Omental fat pad (tissue), 4 donors: Measurements from ENCODE around the gene PLEKHA6. TPM values are rescaled to one million over a fixed set of nuclear protein-coding genes. Genes with fewer than 3 reads are reported as not detected.
"Not testable (repeated sequence)": the region's sequence is repeated elsewhere in the genome, so short reads cannot be mapped to it uniquely, and the experiment has no call there.

Experiments used
- ATAC-seq: fragments of 150-250 bp; one replicate; pipeline ENCODE4 v1.9.1; 2016; ENCODE audit warnings: mild to moderate bottlenecking, moderate library complexity; ENCODE audit not compliant: low FRiP score
- DNase-seq: peaks from one replicate; pipeline ENCODE4 v3.0.0-alpha.2; 2019; ENCODE audit warnings: low spot score
- total RNA-seq, 4 donors: library from RNA; depleted of rRNA; stranded (reverse); fragments of >200 nt; gene quantifications; one replicate each; pipeline ENCODE4 v1.1.0, GENCODE V29; 2016
- TF ChIP-seq, protein P1 (sequence below), 3 donors: fragments of 450-650 bp; IDR thresholded peaks; one replicate each; pipeline ENCODE4 v1.5.1; 2016 to 2017; ENCODE audit warnings: antibody characterized with exemption in 3 of 3, mild to moderate bottlenecking in 3 of 3, moderate library complexity in 2 of 3

Gene PLEKHA6
- total RNA-seq, 4 donors from 2014 or later, result 2.9 to 13.1 (median 7.5) TPM

DNA sequence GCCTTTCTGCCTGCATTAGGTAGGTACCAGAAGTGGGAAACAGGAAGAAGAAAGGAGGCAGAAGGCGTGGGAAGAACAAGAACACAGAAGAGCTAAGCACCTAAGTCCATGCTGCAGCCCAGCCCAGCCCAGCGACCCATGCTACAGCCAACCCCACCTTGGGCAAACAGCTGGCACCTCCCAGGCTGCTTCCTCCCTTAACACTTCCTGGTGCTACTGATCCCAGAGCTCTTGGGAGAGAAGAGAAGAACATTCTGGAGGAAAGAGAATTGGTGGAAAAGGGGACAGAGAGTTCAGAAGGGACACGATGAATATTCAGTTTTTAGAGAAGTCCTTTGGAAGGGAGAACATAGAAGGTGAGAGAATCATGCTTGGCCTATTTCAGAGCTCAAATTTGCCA, 28.5 kb downstream of the PLEKHA6 start:
- TF ChIP-seq, protein P1, sequence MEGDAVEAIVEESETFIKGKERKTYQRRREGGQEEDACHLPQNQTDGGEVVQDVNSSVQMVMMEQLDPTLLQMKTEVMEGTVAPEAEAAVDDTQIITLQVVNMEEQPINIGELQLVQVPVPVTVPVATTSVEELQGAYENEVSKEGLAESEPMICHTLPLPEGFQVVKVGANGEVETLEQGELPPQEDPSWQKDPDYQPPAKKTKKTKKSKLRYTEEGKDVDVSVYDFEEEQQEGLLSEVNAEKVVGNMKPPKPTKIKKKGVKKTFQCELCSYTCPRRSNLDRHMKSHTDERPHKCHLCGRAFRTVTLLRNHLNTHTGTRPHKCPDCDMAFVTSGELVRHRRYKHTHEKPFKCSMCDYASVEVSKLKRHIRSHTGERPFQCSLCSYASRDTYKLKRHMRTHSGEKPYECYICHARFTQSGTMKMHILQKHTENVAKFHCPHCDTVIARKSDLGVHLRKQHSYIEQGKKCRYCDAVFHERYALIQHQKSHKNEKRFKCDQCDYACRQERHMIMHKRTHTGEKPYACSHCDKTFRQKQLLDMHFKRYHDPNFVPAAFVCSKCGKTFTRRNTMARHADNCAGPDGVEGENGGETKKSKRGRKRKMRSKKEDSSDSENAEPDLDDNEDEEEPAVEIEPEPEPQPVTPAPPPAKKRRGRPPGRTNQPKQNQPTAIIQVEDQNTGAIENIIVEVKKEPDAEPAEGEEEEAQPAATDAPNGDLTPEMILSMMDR (IDR thresholded peaks at IDR 0.05), result no peak
- ATAC-seq, result no peak

DNA sequence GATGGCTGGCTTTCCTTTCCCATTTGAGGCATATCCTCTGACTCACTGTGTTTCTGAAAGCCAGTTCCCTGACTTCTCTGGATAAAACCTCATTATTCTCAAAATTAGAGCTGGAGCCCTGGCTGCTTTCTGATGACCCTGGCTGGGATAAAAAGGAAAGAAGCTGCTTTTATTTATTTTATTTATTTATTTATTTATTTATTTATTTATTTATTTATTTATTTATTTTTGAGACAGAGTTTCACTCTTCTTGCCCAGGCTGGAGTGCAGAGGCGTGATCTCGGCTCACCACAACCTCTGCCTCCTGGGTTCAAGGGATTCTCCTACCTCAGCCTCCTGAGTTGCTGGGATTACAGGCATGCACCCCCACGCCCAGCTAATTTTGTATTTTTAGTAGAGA, 31.9 kb downstream of the PLEKHA6 start:
- not testable (repeated sequence) for ATAC-seq, DNase-seq

More for the DNA sequence above, 28.5 kb downstream of the PLEKHA6 start:
- DNase-seq, result no peak

DNA sequence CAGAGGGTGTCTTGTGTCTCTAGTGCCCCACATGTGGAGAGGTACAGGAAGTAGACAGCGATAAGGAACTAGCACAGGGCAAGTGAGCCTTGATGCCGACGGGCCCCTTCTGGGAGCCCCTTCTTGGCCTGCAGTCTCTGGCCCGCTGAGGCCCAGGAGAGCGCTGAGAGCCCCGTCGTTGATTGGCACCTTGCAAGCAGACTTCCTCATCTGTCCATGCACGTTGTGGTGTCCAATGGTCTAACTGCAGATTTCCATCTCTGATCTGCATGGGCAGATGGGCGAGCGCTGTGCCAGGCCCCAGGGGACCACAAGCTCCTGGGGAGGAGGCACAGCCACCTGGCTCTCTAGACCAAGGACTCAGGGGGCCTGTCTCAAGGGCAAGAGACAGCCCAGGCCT, 32.4 kb downstream of the PLEKHA6 start:
- DNase-seq (no peak), ATAC-seq (no peak)
- TF ChIP-seq, protein P1 (IDR thresholded peaks at IDR 0.05), result no peak

DNA sequence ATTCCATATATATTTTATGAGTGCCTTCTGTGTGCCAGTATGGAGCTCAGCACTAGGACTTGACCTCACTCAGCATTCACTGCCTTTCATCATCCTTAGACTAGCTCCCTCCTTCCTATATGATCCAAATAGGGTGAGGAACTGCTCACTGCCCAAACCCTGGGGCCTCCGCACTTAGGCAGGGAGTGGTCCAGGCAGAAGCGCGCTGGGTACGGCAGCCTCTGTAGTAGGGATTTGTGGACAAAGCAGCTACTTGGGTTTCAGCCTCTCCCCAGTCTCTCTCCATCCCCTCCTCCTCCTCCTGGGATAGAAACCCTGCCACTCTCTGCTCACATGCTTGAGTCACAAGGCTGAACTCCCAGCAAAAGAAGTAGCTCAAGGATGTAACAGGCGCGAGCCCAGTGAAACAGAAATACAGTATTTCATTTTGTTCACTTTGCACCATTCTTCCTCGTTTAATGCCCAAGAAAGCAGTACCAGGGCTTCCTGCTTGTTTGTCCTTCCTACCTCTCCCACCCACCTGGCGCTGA, 32.9 kb downstream of the PLEKHA6 start:
- TF ChIP-seq, protein P1 (IDR thresholded peaks at IDR 0.05), result no peak
- DNase-seq (no peak), ATAC-seq (no peak)

DNA sequence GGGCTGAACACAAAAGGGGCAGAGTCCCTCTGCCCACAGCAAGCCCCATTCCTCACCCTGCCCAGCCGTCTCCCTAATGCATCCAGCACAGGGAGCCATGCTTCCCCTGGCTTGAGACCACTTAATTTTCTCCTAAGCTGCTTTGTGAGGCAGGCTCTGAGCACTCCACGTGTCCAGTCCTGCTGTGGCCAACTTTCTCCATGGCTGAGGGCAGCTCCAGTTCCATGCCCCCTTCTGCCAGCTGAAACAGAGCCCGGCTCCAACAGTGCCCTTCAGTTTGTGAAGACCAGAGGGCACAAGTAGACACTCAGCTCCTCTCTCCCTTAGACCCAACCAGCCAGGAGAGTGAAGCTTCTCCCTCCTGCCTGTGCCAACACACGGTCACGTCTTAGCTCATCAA, 33.8 kb downstream of the PLEKHA6 start:
- ATAC-seq, result no peak
- TF ChIP-seq, protein P1 (IDR thresholded peaks at IDR 0.05), result no peak
- no peak for DNase-seq

DNA sequence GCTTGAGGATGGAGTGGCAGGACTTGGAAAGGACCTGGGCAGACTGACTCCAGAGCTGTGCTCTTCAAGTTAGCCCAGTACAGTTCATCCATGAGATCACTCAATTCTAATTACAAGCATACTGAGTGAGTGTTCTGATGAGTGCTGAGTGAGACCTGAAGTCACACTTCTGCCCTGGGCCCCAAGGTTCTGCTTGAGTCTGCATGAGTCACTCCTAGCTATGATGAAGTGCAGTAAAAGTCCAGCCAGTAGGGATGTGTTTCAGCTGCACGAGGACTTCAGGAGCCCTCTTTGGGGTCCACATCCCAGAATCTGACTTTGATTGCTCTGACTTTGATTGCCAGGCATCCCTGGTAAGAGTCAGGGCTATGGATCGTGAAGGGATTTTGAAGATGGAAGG, 35.8 kb downstream of the PLEKHA6 start:
- TF ChIP-seq, protein P1 (IDR thresholded peaks at IDR 0.05), result no peak
- ATAC-seq (no peak), DNase-seq (no peak)

DNA sequence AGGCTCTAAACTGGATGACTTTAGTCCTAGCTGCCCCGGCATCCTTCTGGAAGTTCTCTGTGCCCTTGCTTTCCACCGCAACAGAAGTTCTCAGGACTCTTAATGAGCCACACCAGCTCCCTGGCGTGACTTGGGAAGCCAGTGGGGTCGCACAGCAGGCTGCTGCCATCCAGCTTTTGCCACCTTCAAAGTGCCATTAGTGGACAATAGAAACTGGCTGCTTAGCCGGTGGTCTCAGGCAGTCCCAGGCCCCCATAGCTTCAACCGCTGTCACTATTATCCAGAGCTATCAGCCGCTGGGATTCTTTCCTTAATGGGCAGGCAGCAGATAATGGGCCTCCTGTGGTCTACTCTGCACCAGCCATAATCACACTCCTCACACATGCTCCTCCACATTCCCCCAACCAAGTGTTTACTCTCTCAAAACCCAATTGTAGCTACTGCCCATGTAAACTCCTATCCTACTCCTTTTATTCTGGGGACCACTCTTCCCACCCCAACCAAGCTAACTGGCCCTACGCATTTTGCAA, 37.3 kb downstream of the PLEKHA6 start:
- TF ChIP-seq, protein P1 (IDR thresholded peaks at IDR 0.05), result no peak
- no peak for ATAC-seq
- no peak for DNase-seq
